Activated CD4-positive, alpha-beta T cell treated with anti-CD3 and anti-CD28 coated beads, Interleukin-2, Interleukin-6, amounts not matched to agents 100 ng/mL and 50 ng/mL, durations not matched to agents 16 hours and 8 hours (primary cell): Measurements from ENCODE around the gene CCDC201.
"Not testable (repeated sequence)": the region's sequence is repeated elsewhere in the genome, so short reads cannot be mapped to it uniquely, and the experiment has no call there.

Experiments used
- DNase-seq: peaks from one replicate; pipeline ENCODE4 v3.0.0-alpha.2; 2020

The CCDC201 gene

GRCh38 chr7:45872116-45873034 lies 507 bp downstream of the CCDC201 start:
- no peak for DNase-seq

GRCh38 chr7:45869426-45869825 lies 3.5 kb downstream of the CCDC201 start:
- DNase-seq, result no peak

- DNase-seq, result no peak
Measured at GRCh38 chr7:45867471-45867870, 5.4 kb downstream of the CCDC201 start.

- DNase-seq, result no peak
Measured at GRCh38 chr7:45865594-45866410, 7.1 kb downstream of the CCDC201 start.

GRCh38 chr7:45863715-45864114 lies 9.2 kb downstream of the CCDC201 start:
- no peak for DNase-seq

GRCh38 chr7:45856888-45857287 lies 16.0 kb downstream of the CCDC201 start:
- DNase-seq, result not testable (repeated sequence)

GRCh38 chr7:45855680-45856079 lies 17.2 kb downstream of the CCDC201 start:
- not testable (repeated sequence) for DNase-seq

GRCh38 chr7:45853491-45853890 lies 19.4 kb downstream of the CCDC201 start:
- DNase-seq, result not testable (repeated sequence)

GRCh38 chr7:45852984-45853383 lies 19.9 kb downstream of the CCDC201 start:
- not testable (repeated sequence) for DNase-seq

- DNase-seq, result not testable (repeated sequence)
Measured at GRCh38 chr7:45848734-45849133, 24.1 kb downstream of the CCDC201 start.

GRCh38 chr7:45846536-45846935 lies 26.3 kb downstream of the CCDC201 start:
- not testable (repeated sequence) for DNase-seq

- DNase-seq, result not testable (repeated sequence)
Measured at GRCh38 chr7:45841926-45842717, 30.8 kb downstream of the CCDC201 start.

- DNase-seq, result not testable (repeated sequence)
Measured at GRCh38 chr7:45838852-45839251, 34.0 kb downstream of the CCDC201 start.

- DNase-seq, result not testable (repeated sequence)
Measured at GRCh38 chr7:45832433-45833177, 40.3 kb downstream of the CCDC201 start.

- not testable (repeated sequence) for DNase-seq
Measured at GRCh38 chr7:45829846-45830245, 43.0 kb downstream of the CCDC201 start.

GRCh38 chr7:45827731-45828130 lies 45.2 kb downstream of the CCDC201 start:
- not testable (repeated sequence) for DNase-seq

- not testable (repeated sequence) for DNase-seq
Measured at GRCh38 chr7:45826550-45826949, 46.3 kb downstream of the CCDC201 start.

- DNase-seq, result not testable (repeated sequence)
Measured at GRCh38 chr7:45818763-45819162, 54.1 kb downstream of the CCDC201 start.

GRCh38 chr7:45817913-45818312 lies 55.0 kb downstream of the CCDC201 start:
- not testable (repeated sequence) for DNase-seq

GRCh38 chr7:45817016-45817415 lies 55.9 kb downstream of the CCDC201 start:
- DNase-seq, result not testable (repeated sequence)

GRCh38 chr7:45814216-45815118 lies 58.4 kb downstream of the CCDC201 start:
- not testable (repeated sequence) for DNase-seq
